ENCODE measurements around the gene CHST9. TPM values are rescaled to one million over a fixed set of nuclear protein-coding genes. Genes with fewer than 3 reads are reported as not detected.

Gene CHST9
- total and polyA plus RNA-seq, 10 of the 15 experiments (the other 5 are each of a cell fraction or from before 2014, with no cell fraction given) = 0.34 TPM; not detected in 9

DNA sequence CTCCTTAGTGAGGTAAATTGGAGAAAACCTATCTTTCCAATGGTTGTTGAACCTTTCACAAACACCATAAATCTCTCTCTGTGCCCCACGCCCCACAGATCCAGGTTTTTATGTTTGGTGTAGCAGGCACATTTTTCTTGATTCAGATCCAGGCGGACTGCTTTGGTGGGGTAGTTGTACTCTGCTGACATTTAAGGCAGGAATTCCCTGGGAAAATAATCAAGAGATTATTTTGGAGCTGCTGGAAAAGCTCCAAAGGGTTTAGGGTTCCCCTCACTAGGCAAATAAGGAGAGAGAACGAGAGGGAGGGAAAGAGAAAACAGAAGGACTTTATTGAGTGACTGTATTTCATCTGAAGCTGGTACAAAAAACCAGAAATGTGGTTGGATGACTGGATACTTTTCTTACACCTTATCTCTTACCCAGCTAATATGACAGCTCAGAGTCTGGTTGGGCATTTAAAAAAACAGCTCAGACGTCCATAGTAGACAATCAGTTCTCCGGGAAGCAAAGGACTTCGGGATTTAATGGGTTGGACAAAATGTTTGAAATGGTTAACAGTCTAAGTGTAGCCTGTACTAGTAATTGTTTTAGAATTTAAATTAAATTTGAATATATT is 316.0 kb downstream of the CHST9 start:
- no peaks in the 10 kb centered on the region for H3K4me1 ChIP-seq (ENCODE audit: control insufficient read depth, insufficient read depth, low read length)
- intact Hi-C loops (cut with micrococcal nuclease; ENCODE audit: unreplicated experiment) (no loop called here), in situ Hi-C loops (cut with MboI) (no loop called here)
- H3K79me2 ChIP-seq (ENCODE audit: control insufficient read depth, insufficient read depth, low read length) = no peaks in the 10 kb centered on the region
- H3K36me3 ChIP-seq (ENCODE audit: control insufficient read depth in 2 of 2, insufficient read depth in 2 of 2, low read length in 1 of 2) = no peaks in the 10 kb centered on the region
- no TSS peak for BruUV-seq (replicated peaks)
- WGBS (ENCODE audit: insufficient coverage, insufficient replicate concordance, low lambda C conversion rate, missing lambda C conversion rate) = 8% methylated on average over 6 of the region's 6 CpGs
- H3K9me3 ChIP-seq (replicated peaks; ENCODE audit: control insufficient read depth, insufficient read depth, low read length) = no peaks in the 10 kb centered on the region
- H2AFZ ChIP-seq (ENCODE audit: control insufficient read depth, low read depth, low read length) = no peak overlapping the region
- FAIRE-seq (no peak), DNase-seq (ENCODE audit: low read depth, low spot score) (no peak), ATAC-seq (no peak)
- no peak overlapping the region for H3K9ac ChIP-seq (ENCODE audit: control insufficient read depth, insufficient read depth, low read length)
- H4K20me1 ChIP-seq (ENCODE audit: control insufficient read depth, insufficient read depth) = no peaks in the 10 kb centered on the region
- POLR2A ChIA-PET = no interaction called here
- no peak overlapping the region for H3K4me2 ChIP-seq (ENCODE audit: control insufficient read depth, insufficient read depth)
- SMC1A ChIA-PET (ENCODE audit: uncharacterized antibody, unreplicated experiment) = interaction anchor here (1.2 kb wide), 1 partner anchor 14 kb away, joined by 3 read pairs; no protein-coding TSS in a partner anchor
- TF ChIP-seq, protein P1, sequence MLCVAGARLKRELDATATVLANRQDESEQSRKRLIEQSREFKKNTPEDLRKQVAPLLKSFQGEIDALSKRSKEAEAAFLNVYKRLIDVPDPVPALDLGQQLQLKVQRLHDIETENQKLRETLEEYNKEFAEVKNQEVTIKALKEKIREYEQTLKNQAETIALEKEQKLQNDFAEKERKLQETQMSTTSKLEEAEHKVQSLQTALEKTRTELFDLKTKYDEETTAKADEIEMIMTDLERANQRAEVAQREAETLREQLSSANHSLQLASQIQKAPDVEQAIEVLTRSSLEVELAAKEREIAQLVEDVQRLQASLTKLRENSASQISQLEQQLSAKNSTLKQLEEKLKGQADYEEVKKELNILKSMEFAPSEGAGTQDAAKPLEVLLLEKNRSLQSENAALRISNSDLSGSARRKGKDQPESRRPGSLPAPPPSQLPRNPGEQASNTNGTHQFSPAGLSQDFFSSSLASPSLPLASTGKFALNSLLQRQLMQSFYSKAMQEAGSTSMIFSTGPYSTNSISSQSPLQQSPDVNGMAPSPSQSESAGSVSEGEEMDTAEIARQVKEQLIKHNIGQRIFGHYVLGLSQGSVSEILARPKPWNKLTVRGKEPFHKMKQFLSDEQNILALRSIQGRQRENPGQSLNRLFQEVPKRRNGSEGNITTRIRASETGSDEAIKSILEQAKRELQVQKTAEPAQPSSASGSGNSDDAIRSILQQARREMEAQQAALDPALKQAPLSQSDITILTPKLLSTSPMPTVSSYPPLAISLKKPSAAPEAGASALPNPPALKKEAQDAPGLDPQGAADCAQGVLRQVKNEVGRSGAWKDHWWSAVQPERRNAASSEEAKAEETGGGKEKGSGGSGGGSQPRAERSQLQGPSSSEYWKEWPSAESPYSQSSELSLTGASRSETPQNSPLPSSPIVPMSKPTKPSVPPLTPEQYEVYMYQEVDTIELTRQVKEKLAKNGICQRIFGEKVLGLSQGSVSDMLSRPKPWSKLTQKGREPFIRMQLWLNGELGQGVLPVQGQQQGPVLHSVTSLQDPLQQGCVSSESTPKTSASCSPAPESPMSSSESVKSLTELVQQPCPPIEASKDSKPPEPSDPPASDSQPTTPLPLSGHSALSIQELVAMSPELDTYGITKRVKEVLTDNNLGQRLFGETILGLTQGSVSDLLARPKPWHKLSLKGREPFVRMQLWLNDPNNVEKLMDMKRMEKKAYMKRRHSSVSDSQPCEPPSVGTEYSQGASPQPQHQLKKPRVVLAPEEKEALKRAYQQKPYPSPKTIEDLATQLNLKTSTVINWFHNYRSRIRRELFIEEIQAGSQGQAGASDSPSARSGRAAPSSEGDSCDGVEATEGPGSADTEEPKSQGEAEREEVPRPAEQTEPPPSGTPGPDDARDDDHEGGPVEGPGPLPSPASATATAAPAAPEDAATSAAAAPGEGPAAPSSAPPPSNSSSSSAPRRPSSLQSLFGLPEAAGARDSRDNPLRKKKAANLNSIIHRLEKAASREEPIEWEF (IDR thresholded peaks at IDR 0.05; ENCODE audit: insufficient replicate concordance, low read depth, low read length) = no peak
- no peak for TF ChIP-seq HCFC1 (IDR thresholded peaks at IDR 0.05; ENCODE audit: low read length)
- RAD21 ChIA-PET (ENCODE audit: unreplicated experiment) = no interaction called here
- H3K27ac ChIP-seq (ENCODE audit: control insufficient read depth, insufficient read depth) = no peak overlapping the region
- no peak overlapping the region for H3K4me3 ChIP-seq
- H3K27me3 ChIP-seq (replicated peaks in 1 of 2; ENCODE audit: control insufficient read depth in 2 of 2, insufficient read depth in 2 of 2, low read length in 1 of 2) = 0 out of 4 replicates have a peak, but pooled peaks cover 0 to 1% of the 10 kb centered on the region in 2 experiments
- CTCF ChIA-PET = no interaction called here

Data from GM12878 (cell line).